ENCODE data around the gene STRIP2.
"Not testable (repeated sequence)": the region's sequence is repeated elsewhere in the genome, so short reads cannot be mapped to it uniquely, and the experiment has no call there.

The STRIP2 gene

GRCh38 chr7:129534558-129535274, 100.5 kb downstream of the STRIP2 start:
- not testable (repeated sequence) for H3K9ac ChIP-seq (ENCODE audit: low read depth, low read length); H3K27ac ChIP-seq (ENCODE audit: low read depth, low read length)

GRCh38 chr7:129535896-129536295, 101.7 kb downstream of the STRIP2 start:
- Histone ChIP-seq H3K9ac (ENCODE audit: low read depth, low read length) (no peak overlapping the region), H3K27me3 (ENCODE audit: control insufficient read depth, insufficient read depth, low read length) (no peaks in the 10 kb centered on the region), H3K9me3 (ENCODE audit: control insufficient read depth, insufficient read depth, low read length) (no peaks in the 10 kb centered on the region), H3K27ac (ENCODE audit: low read depth, low read length) (no peak overlapping the region), H3K36me3 (ENCODE audit: control insufficient read depth, insufficient read depth, low read length) (no peaks in the 10 kb centered on the region), H3K4me3 (ENCODE audit: low read depth, low read length) (no peak overlapping the region), H3K4me1 (ENCODE audit: control insufficient read depth, insufficient read depth, low read length) (peaks cover 5% of the 10 kb centered on the region)

More at GRCh38 chr7:129534558-129535274, 100.5 kb downstream of the STRIP2 start:
- H3K4me3 ChIP-seq (ENCODE audit: low read depth, low read length); H3K4me1 ChIP-seq (ENCODE audit: control insufficient read depth, insufficient read depth, low read length); H3K36me3 ChIP-seq (ENCODE audit: control insufficient read depth, insufficient read depth, low read length); H3K9me3 ChIP-seq (ENCODE audit: control insufficient read depth, insufficient read depth, low read length); H3K27me3 ChIP-seq (ENCODE audit: control insufficient read depth, insufficient read depth, low read length): not testable (repeated sequence)

- H3K27me3 ChIP-seq (ENCODE audit: control insufficient read depth, insufficient read depth, low read length) = no peaks in the 10 kb centered on the region
- H3K9ac ChIP-seq (ENCODE audit: low read depth, low read length) = no peak overlapping the region
- no peaks in the 10 kb centered on the region for H3K36me3 ChIP-seq (ENCODE audit: control insufficient read depth, insufficient read depth, low read length)
- no peak overlapping the region for H3K4me3 ChIP-seq (ENCODE audit: low read depth, low read length)
- no peak overlapping the region for H3K27ac ChIP-seq (ENCODE audit: low read depth, low read length)
- no peaks in the 10 kb centered on the region for H3K9me3 ChIP-seq (ENCODE audit: control insufficient read depth, insufficient read depth, low read length)
- peaks cover 5% of the 10 kb centered on the region for H3K4me1 ChIP-seq (ENCODE audit: control insufficient read depth, insufficient read depth, low read length)
These were observed 102.1 kb downstream of the STRIP2 start for GRCh38 chr7:129536323-129536722.
